GM20000 (cell line): Measurements from ENCODE around the gene SYCP2.

Source experiments
- DNase-seq: peaks from one replicate; pipeline ENCODE4 v3.0.0; 2012; ENCODE audit warnings: low spot score
- CTCF ChIP-seq: IDR thresholded peaks from 2 replicates; pipeline ENCODE4 v1.5.1; 2012; ENCODE audit warnings: mild to moderate bottlenecking, control low read depth; ENCODE audit errors: extremely low read depth, missing control alignments

SYCP2 gene

DNA sequence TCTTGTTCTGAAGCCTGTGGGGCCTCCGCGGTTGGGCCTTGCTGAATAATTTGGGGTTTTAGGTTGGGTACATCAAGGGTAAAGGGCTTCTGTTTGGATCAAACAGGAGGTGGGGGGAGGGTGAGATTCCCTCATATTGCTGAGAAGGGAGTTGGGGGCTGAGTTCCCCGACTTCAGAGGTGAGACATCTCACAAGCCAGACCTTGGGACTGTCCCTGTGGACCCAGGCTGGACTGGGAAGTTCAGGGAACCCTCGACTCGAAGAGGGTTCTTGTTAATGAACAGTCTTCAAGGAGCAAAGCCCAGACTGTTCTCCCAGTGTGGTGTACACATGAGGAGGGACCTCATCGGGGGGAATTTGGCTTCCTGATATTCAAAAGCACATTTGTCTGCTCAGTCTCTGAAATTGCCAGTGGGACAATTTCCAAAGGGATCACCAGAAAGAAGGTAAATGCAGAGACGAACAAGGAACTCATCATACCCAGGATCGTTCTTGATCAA lies 118.5 kb downstream of the SYCP2 start:
- TF ChIP-seq CTCF = no peak
- no peak for DNase-seq

- DNase-seq = no peak
- no peak for TF ChIP-seq CTCF
Observed at GRCh38 chr20:59813948-59814839, 119.2 kb downstream of the SYCP2 start.
